GM18511 (cell line): ENCODE measurements around the gene POU4F1.

Source experiments
- ATAC-seq: cut with Tn5 transposase; IDR thresholded peaks from one replicate; pipeline ENCODE4 v1.9.1; 2021; ENCODE audit warnings: mild to moderate bottlenecking, moderate library complexity; ENCODE audit not compliant: unreplicated experiment

The POU4F1 gene

GRCh38 chr13:78593652-78594455, 9.5 kb downstream of the POU4F1 start:
- no peak for ATAC-seq

- no peak for ATAC-seq
Measured at GRCh38 chr13:78593129-78593528, 10.2 kb downstream of the POU4F1 start.

GRCh38 chr13:78592584-78592983, 10.8 kb downstream of the POU4F1 start:
- no peak for ATAC-seq

GRCh38 chr13:78589206-78589605, 14.1 kb downstream of the POU4F1 start:
- ATAC-seq: no peak

GRCh38 chr13:78587395-78587794, 16.0 kb downstream of the POU4F1 start:
- ATAC-seq: no peak

GRCh38 chr13:78586706-78587105, 16.6 kb downstream of the POU4F1 start:
- ATAC-seq: no peak

- ATAC-seq: no peak
Measured at GRCh38 chr13:78576261-78576660, 27.1 kb downstream of the POU4F1 start.

GRCh38 chr13:78572459-78572858, 30.9 kb downstream of the POU4F1 start:
- ATAC-seq: no peak

- no peak for ATAC-seq
Measured at GRCh38 chr13:78569029-78569428, 34.3 kb downstream of the POU4F1 start.

GRCh38 chr13:78566631-78567030, 36.7 kb downstream of the POU4F1 start:
- no peak for ATAC-seq

GRCh38 chr13:78562237-78562889, 41.0 kb downstream of the POU4F1 start:
- ATAC-seq: peak; percentile 65
